ENCODE results near the gene SPA17. TPM values are rescaled to one million over a fixed set of nuclear protein-coding genes. Genes with fewer than 3 reads are reported as not detected.

The SPA17 gene
- total and polyA plus RNA-seq, 9 of the 15 experiments (the other 6 are each of a cell fraction or from before 2014, with no cell fraction given) = 6.0 to 19.5 (median 12.6) TPM

- in situ Hi-C loops (cut with MboI) = no loop called here
- no TSS peak for BruUV-seq (replicated peaks)
These were observed 44.3 kb downstream of the SPA17 start for GRCh38 chr11:124717786-124718651.

More at GRCh38 chr11:124717786-124718651, 44.3 kb downstream of the SPA17 start:
- WGBS (ENCODE audit: insufficient coverage, low coverage, missing lambda C conversion rate) = 8% methylated on average over 35 of the region's 45 CpGs
- DNase-seq (ENCODE audit: extremely low read depth in 1 of 4, low spot score in 3 of 4) (no peak), FAIRE-seq (no peak), ATAC-seq (no peak; the same call in 1 of the 3 replicates)
- peaks cover 0 to 7% of the 10 kb centered on the region in 2 experiments; a peak in 1 of 5 replicates for H3K4me1 ChIP-seq (replicated peaks in 1 of 2; ENCODE audit: control insufficient read depth in 2 of 2, insufficient read depth in 2 of 2, low read length in 2 of 2)
- H2AFZ ChIP-seq (ENCODE audit: low read depth, low read length) = no peak overlapping the region
- TF ChIP-seq NFIX (CRISPR knock-in tag; IDR thresholded peaks at IDR 0.05; ENCODE audit: low read depth) (no peak), VEZF1 (CRISPR knock-in tag; IDR thresholded peaks at IDR 0.05) (peak; percentile 43; the same call in 1 of the 2 replicates), TCF7 (IDR thresholded peaks at IDR 0.05; ENCODE audit: borderline replicate concordance) (peak; percentile 54; the same call in 1 of the 2 replicates)
- no peaks in the 10 kb centered on the region for H3K79me2 ChIP-seq (ENCODE audit: control insufficient read depth, insufficient read depth, low read length)
- H3K36me3 ChIP-seq (ENCODE audit: control insufficient read depth, insufficient read depth, low read length) = no peaks in the 10 kb centered on the region
- intact Hi-C loops (cut with micrococcal nuclease) = no loop called here
- peaks cover 58 to 63% of the 10 kb centered on the region in 2 experiments for H3K27me3 ChIP-seq (ENCODE audit: control insufficient read depth in 2 of 2, insufficient read depth in 2 of 2, low read length in 2 of 2)
- H3K27ac ChIP-seq (ENCODE audit: extremely low read depth, low read depth, low read length) = no peak overlapping the region
- H3K9me1 ChIP-seq (ENCODE audit: control insufficient read depth, insufficient read depth, low read length) = no peaks in the 10 kb centered on the region
- ChIA-PET POLR2A (no interaction called here), CTCF (ENCODE audit: low intra/inter-chr PET ratio) (no interaction called here)
- H3K9ac ChIP-seq (ENCODE audit: insufficient read depth in 1 of 2, low read depth in 2 of 2, low read length in 2 of 2) = peak overlapping the region in 1 of 2 experiments; percentile 17; a peak in 1 of 4 replicates
- H3K4me2 ChIP-seq (ENCODE audit: insufficient read depth, low read length) = no peak overlapping the region
- H3K4me3 ChIP-seq = no peak overlapping the region
- H4K20me1 ChIP-seq (replicated peaks; ENCODE audit: control insufficient read depth, insufficient read depth, low read length) = no peaks in the 10 kb centered on the region
- H3K9me3 ChIP-seq (replicated peaks; ENCODE audit: control insufficient read depth, insufficient read depth, low read depth, low read length) = no peaks in the 10 kb centered on the region

Measured in K562 (cell line).